GM23338 (cell line): ENCODE measurements around the gene CALHM2. TPM values are rescaled to one million over a fixed set of nuclear protein-coding genes. Genes with fewer than 3 reads are reported as not detected.

Experiments
- ATAC-seq: fragments of 200-7000 bp; cut with Tn5 transposase; 3 replicates; pipeline ENCODE4 v1.9.1; 2020
- DNase-seq: peaks from one replicate; pipeline ENCODE4 v3.0.0-alpha.2; 2015; ENCODE audit warnings: low spot score
- H2AFZ ChIP-seq: fragments of 200-600 bp; sonication (generic); 2 replicates; pipeline ENCODE4 v1.8.0; 2016; ENCODE audit warnings: antibody characterized with exemption, mild to moderate bottlenecking, moderate library complexity
- H3F3A ChIP-seq: fragments of 200-600 bp; sonication (generic); replicated peaks from 2 replicates; pipeline ENCODE4 v1.8.0; 2017; ENCODE audit warnings: antibody characterized with exemption, mixed run types, low read depth
- H3K27ac ChIP-seq: fragments of 200-600 bp; sonication (generic); 2 replicates; pipeline ENCODE4 v1.6.1; 2016; ENCODE audit warnings: low read depth
- H3K27me3 ChIP-seq: fragments of 200-600 bp; sonication (generic); 2 replicates; pipeline ENCODE4 v1.8.0; 2016; ENCODE audit warnings: mild to moderate bottlenecking, mixed run types, moderate library complexity; ENCODE audit not compliant: insufficient read depth
- H3K36me3 ChIP-seq: fragments of 200-600 bp; sonication (generic); 2 replicates; pipeline ENCODE4 v1.8.0; 2016; ENCODE audit warnings: mild to moderate bottlenecking; ENCODE audit not compliant: insufficient read depth
- H3K4me1 ChIP-seq: fragments of 200-600 bp; sonication (generic); 2 replicates; pipeline ENCODE4 v1.8.0; 2016; ENCODE audit warnings: mild to moderate bottlenecking, moderate library complexity; ENCODE audit not compliant: insufficient read depth
- H3K4me2 ChIP-seq: fragments of 200-600 bp; sonication (generic); 2 replicates; pipeline ENCODE4 v1.7.1; 2017; ENCODE audit warnings: mixed run types
- H3K4me3 ChIP-seq: fragments of 200-600 bp; sonication (generic); 2 replicates; pipeline ENCODE4 v1.6.1; 2016; ENCODE audit warnings: mixed run types
- H3K79me2 ChIP-seq: fragments of 200-600 bp; sonication (generic); replicated peaks from 2 replicates; pipeline ENCODE4 v1.8.0; 2017; ENCODE audit warnings: mild to moderate bottlenecking; ENCODE audit not compliant: insufficient read depth
- H3K9me2 ChIP-seq: fragments of 200-600 bp; sonication (generic); 2 replicates; pipeline ENCODE4 v1.8.0; 2017; ENCODE audit not compliant: insufficient read depth
- H4K20me1 ChIP-seq: fragments of 200-600 bp; sonication (generic); replicated peaks from 2 replicates; pipeline ENCODE4 v1.8.0; 2017; ENCODE audit warnings: mild to moderate bottlenecking; ENCODE audit not compliant: insufficient read depth
- H3K27ac Mint-ChIP-seq: 2 replicates; pipeline ENCODE4 v1.8.0; 2020; ENCODE audit warnings: inconsistent platforms, mild to moderate bottlenecking, moderate library complexity, mixed read lengths
- H3K27me3 Mint-ChIP-seq: 3 replicates; pipeline ENCODE4 v1.8.0; 2022; ENCODE audit warnings: low read depth, mild to moderate bottlenecking, moderate library complexity, mixed read lengths, inconsistent platforms; ENCODE audit not compliant: insufficient read depth, poor library complexity
- H3K36me3 Mint-ChIP-seq: 3 replicates; pipeline ENCODE4 v1.8.0; 2021; ENCODE audit warnings: low read depth, mild to moderate bottlenecking, inconsistent platforms, moderate library complexity, mixed read lengths
- H3K4me1 Mint-ChIP-seq: 3 replicates; pipeline ENCODE4 v1.8.0; 2020; ENCODE audit warnings: mild to moderate bottlenecking, inconsistent platforms, mixed read lengths
- H3K4me3 Mint-ChIP-seq: 3 replicates; pipeline ENCODE4 v1.8.0; 2021; ENCODE audit warnings: moderate library complexity, mild to moderate bottlenecking, inconsistent platforms, mixed read lengths
- H3K9me3 Mint-ChIP-seq: 3 replicates; pipeline ENCODE4 v1.8.0; 2020; ENCODE audit warnings: moderate library complexity, mild to moderate bottlenecking, inconsistent platforms, mixed read lengths
- CTCF ChIP-seq, 2 experiments: fragments of 200-600 bp in 1 of 2; sonication (generic) in 1 of 2; conservative IDR thresholded peaks; 2 replicates each; pipeline versions ENCODE4 v1.5.1 to v1.6.1; 2016 to 2017; ENCODE audit warnings: antibody characterized with exemption in 2 of 2, low read depth in 2 of 2, mild to moderate bottlenecking in 2 of 2, moderate library complexity in 1 of 2
- ETS1 ChIP-seq: IDR thresholded peaks from 2 replicates; pipeline ENCODE4 v1.6.1; 2016; ENCODE audit warnings: antibody characterized with exemption
- EZH2 ChIP-seq: fragments of 200-600 bp; sonication (generic); IDR thresholded peaks from one replicate; pipeline ENCODE4 v1.8.0; 2017; ENCODE audit warnings: antibody characterized with exemption, mild to moderate bottlenecking, low read depth; ENCODE audit not compliant: unreplicated experiment
- EZH2phosphoT487 ChIP-seq: fragments of 200-600 bp; sonication (generic); IDR thresholded peaks from one replicate; pipeline ENCODE4 v1.8.1; 2018; ENCODE audit warnings: antibody characterized with exemption; ENCODE audit not compliant: unreplicated experiment
- JUNB ChIP-seq: IDR thresholded peaks from one replicate; pipeline ENCODE4 v1.6.1; 2016; ENCODE audit warnings: antibody characterized with exemption; ENCODE audit not compliant: unreplicated experiment
- NANOG ChIP-seq: IDR thresholded peaks from 2 replicates; pipeline ENCODE4 v1.6.1; 2016; ENCODE audit warnings: antibody characterized with exemption, borderline replicate concordance
- POLR2AphosphoS5 ChIP-seq: IDR thresholded peaks from 2 replicates; pipeline ENCODE4 v1.6.1; 2016; ENCODE audit warnings: antibody characterized with exemption, low read depth
- REST ChIP-seq: IDR thresholded peaks from one replicate; pipeline ENCODE4 v1.6.1; 2018; ENCODE audit warnings: antibody characterized with exemption; ENCODE audit not compliant: unreplicated experiment
- ZNF114 ChIP-seq: fragments of 250-450 bp; sonication (Bioruptor Pico); IDR thresholded peaks from 2 replicates; pipeline ENCODE4 v1.5.0; 2020; ENCODE audit warnings: mild to moderate bottlenecking, moderate library complexity
- ZNF462 ChIP-seq: fragments of 250-450 bp; sonication (Bioruptor Pico); IDR thresholded peaks from 2 replicates; pipeline ENCODE4 v1.5.0; 2020; ENCODE audit warnings: mild to moderate bottlenecking, moderate library complexity
- polyA plus RNA-seq: library from polyadenylated mRNA; unstranded; fragments of >200 nt; fragmentation: Nextera tagmentation; extraction: Ambion mirVana; gene quantifications from 2 replicates; pipeline ENCODE4 v1.2.1, GENCODE V29; 2016
- total RNA-seq: library from RNA; depleted of rRNA; stranded (reverse); fragments of >200 nt; shearing (Covaris generic); gene quantifications from 2 replicates; pipeline ENCODE4 v1.2.3, GENCODE V29; 2014

Gene CALHM2
- total and polyA plus RNA-seq, 2 experiments from 2014 or later = 2.1 to 2.2 TPM

GRCh38 chr10:103427866-103428265 is 24.3 kb downstream of the CALHM2 start:
- Histone ChIP-seq H4K20me1 (peaks cover 30% of the 10 kb centered on the region), H3K79me2 (no peaks in the 10 kb centered on the region), H3K27me3 (no peaks in the 10 kb centered on the region), H3K4me3 (no peak overlapping the region), H3K4me2 (no peak overlapping the region), H2AFZ (no peak overlapping the region), H3K9me2 (no peaks in the 10 kb centered on the region), H3K4me1 (no peaks in the 10 kb centered on the region), H3K27ac (no peak overlapping the region; the same call in 1 of the 2 replicates), H3F3A (no peaks in the 10 kb centered on the region; the same call in 1 of the 2 replicates), H3K36me3 (peaks cover 78% of the 10 kb centered on the region)
- no peak for DNase-seq
- Mint-ChIP-seq H3K36me3 (peaks cover 95% of the 10 kb centered on the region), H3K27ac (no peak overlapping the region), H3K27me3 (peaks cover 5% of the 10 kb centered on the region), H3K9me3 (no peaks in the 10 kb centered on the region; the same call in 2 of the 3 replicates), H3K4me3 (no peak overlapping the region), H3K4me1 (no peaks in the 10 kb centered on the region)
- ATAC-seq = no peak
- TF ChIP-seq ZNF114 (CRISPR knock-in tag) (no peak), CTCF (conservative IDR thresholded peaks at IDR 0.05; ENCODE audit: low read depth in 2 of 2) (no peak), EZH2phosphoT487 (no peak), JUNB (no peak), POLR2AphosphoS5 (no peak), REST (no peak), NANOG (no peak), ETS1 (no peak), EZH2 (no peak), ZNF462 (CRISPR knock-in tag) (no peak)
